Right lobe of liver (tissue), 6 donors: ENCODE results near the gene CRNN. TPM values are rescaled to one million over a fixed set of nuclear protein-coding genes. Genes with fewer than 3 reads are reported as not detected.
A peak's percentile ranks its signal among the peaks of the same experiment; 100 is the strongest.

ENCODE experiments used
- ATAC-seq, 4 donors: fragments of 200-7000 bp; cut with Tn5 transposase; one replicate each; pipeline ENCODE4 v1.9.1; 2020; ENCODE audit warnings: mild to moderate bottlenecking in 4 of 4, moderate library complexity in 4 of 4
- DNase-seq, 3 donors: peaks; one replicate each; pipeline ENCODE4 v3.0.0-alpha.2; 2020
- H3K27ac ChIP-seq, 3 donors: fragments of 200-600 bp; one replicate each; pipeline ENCODE4 v1.8.0; 2022
- H3K27me3 ChIP-seq, 2 donors: fragments of 200-600 bp; one replicate each; pipeline ENCODE4 v1.8.0; 2022
- H3K36me3 ChIP-seq, 4 donors: fragments of 200-600 bp; sonication (generic) in 1 of 4; one replicate each; pipeline versions ENCODE4 v1.5.1 to v1.8.0; 2017 to 2022; ENCODE audit warnings: control low read depth in 1 of 4
- H3K4me1 ChIP-seq, 4 donors: fragments of 200-600 bp; sonication (generic) in 1 of 4; one replicate each; pipeline versions ENCODE4 v1.5.1 to v1.8.0; 2017 to 2022; ENCODE audit warnings: control low read depth in 1 of 4
- H3K4me3 ChIP-seq, 3 donors: fragments of 200-600 bp; one replicate each; pipeline ENCODE4 v1.8.0; 2022
- H3K9me3 ChIP-seq, 4 donors: fragments of 200-600 bp; sonication (generic) in 1 of 4; one replicate each; pipeline versions ENCODE4 v1.5.1 to v1.8.0; 2017 to 2022; ENCODE audit warnings: control low read depth in 1 of 4
- POLR2A ChIP-seq: fragments of 450-650 bp; IDR thresholded peaks from one replicate; pipeline ENCODE4 v1.6.1; 2017; ENCODE audit warnings: antibody characterized with exemption, mild to moderate bottlenecking
- WGBS: methylation state at CpG from one replicate; pipeline ENCODE4 v1.1.6; 2018; ENCODE audit warnings: low coverage, low lambda C conversion rate; ENCODE audit not compliant: insufficient coverage; ENCODE audit errors: missing lambda C conversion rate; 5-methylcytosine and 5-hydroxymethylcytosine counted together
- intact Hi-C, 2 donors: fragments of 100-400 bp; cut with DNase I; formaldehyde crosslinking; loops; one replicate each; pipeline versions ENCODE4 v1.11.2 to v1.14.1; 2022
- total RNA-seq, 6 experiments: library from RNA; depleted of rRNA in 2 of 6; stranded (reverse); fragments of >200 nt in 2 of 6; fragmentation: NEBNext Ultra II Directional in 3 of 6; extraction: Animal tissue kit (Norgen Biotek cat#: 25700) in 3 of 6; gene quantifications; one replicate each; pipeline versions ENCODE4 v1.1.0 to v1.2.4, GENCODE V29; 2016 to 2023
- TF ChIP-seq, protein P1 (sequence below), 4 donors: fragments of 200-600 bp in 3 of 4; fragments of 450-650 bp in 1 of 4; IDR thresholded peaks; one replicate each; pipeline versions ENCODE4 v1.5.1 to v1.8.0; 2016 to 2022; ENCODE audit warnings: antibody characterized with exemption in 4 of 4, mild to moderate bottlenecking in 2 of 4
- donor health status: DM: no; HTN: yes; CAD: no.
- donor health status: DM: no; HTN: no; CAD: no.
- donor health status: DM: no; HTN: no; CAD: no.
- donor health status: DM: no; HTN: yes; CAD: no.
- donor health status: DM: no; HTN: yes; CAD: no.

The CRNN gene
- total RNA-seq, 6 experiments from 2014 or later: not detected

DNA sequence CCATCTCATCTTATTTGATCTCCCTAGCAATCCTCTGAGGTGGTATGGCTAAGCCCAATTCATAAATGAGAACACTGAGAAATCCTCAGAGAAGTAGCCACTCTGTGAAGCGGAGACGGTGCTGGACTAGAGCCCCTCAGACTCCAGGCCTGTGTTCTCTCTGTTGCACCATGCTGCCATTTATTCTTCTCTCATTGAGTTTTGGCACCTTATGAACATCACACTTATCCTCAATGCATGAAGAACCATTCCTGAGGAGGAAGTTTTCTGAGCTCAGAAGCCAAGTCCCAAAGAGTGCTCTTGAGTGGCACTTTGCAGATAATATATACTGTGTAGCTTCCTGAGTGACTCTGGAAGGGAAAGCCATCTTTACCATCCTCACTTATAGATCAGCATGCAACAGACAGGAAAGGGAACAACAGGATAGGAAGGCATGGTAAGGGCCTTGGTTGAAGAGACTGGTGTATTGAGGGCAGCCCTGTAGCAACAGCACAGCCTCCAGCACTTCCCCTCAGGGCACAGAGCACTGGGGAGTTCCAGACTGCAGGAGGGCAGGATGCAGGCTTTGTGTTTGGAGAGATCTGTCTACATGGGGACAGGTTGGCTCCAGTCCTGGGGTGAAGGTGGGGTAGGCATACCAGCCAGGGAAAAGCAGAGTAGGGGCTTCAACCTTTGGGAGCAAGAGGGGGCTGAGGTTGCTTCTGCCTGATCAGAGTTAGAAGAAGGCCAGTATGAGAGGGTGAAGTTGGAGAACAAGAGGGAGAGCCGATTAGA is 1.6 kb upstream of the CRNN start:
- TF ChIP-seq, protein P1, sequence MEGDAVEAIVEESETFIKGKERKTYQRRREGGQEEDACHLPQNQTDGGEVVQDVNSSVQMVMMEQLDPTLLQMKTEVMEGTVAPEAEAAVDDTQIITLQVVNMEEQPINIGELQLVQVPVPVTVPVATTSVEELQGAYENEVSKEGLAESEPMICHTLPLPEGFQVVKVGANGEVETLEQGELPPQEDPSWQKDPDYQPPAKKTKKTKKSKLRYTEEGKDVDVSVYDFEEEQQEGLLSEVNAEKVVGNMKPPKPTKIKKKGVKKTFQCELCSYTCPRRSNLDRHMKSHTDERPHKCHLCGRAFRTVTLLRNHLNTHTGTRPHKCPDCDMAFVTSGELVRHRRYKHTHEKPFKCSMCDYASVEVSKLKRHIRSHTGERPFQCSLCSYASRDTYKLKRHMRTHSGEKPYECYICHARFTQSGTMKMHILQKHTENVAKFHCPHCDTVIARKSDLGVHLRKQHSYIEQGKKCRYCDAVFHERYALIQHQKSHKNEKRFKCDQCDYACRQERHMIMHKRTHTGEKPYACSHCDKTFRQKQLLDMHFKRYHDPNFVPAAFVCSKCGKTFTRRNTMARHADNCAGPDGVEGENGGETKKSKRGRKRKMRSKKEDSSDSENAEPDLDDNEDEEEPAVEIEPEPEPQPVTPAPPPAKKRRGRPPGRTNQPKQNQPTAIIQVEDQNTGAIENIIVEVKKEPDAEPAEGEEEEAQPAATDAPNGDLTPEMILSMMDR (IDR thresholded peaks at IDR 0.05): no peak
- no peak for TF ChIP-seq POLR2A
- H3K4me3 ChIP-seq: no peak overlapping the region
- intact Hi-C loops: no loop called here
- H3K27me3 ChIP-seq: no peaks in the 10 kb centered on the region
- no peaks in the 10 kb centered on the region for H3K36me3 ChIP-seq
- no peaks in the 10 kb centered on the region for H3K4me1 ChIP-seq
- H3K9me3 ChIP-seq: no peaks in the 10 kb centered on the region
- no peak overlapping the region for H3K27ac ChIP-seq
- no peak for ATAC-seq
- 85% methylated on average over 3 of the region's 3 CpGs for WGBS
- no peak for DNase-seq

DNA sequence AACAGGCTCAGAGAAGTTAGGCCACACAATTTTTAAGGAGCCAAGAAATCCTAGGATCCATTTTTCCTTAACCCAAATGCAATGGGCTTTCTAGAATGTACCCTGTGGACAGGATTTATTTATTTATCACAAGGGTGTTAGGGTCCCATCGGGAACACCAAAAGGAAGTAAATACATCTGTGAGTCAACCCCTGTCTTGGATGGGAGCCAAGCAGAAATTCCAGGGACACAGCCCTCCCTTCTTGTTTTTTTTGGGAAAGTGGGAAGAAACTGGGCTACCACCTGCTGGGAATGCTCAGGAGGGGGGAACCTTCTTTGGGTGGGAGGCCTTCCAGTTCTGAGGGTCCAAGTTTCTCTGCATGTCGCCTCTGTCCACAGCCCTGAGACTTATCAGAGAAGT is 1.3 kb downstream of the CRNN start:
- no peaks in the 10 kb centered on the region for H3K4me1 ChIP-seq
- no peaks in the 10 kb centered on the region for H3K9me3 ChIP-seq
- no peak for TF ChIP-seq POLR2A
- TF ChIP-seq, protein P1 (IDR thresholded peaks at IDR 0.05): no peak
- DNase-seq (no peak), ATAC-seq (no peak)
- no peak overlapping the region for H3K27ac ChIP-seq
- no peaks in the 10 kb centered on the region for H3K27me3 ChIP-seq
- H3K4me3 ChIP-seq: no peak overlapping the region
- no peaks in the 10 kb centered on the region for H3K36me3 ChIP-seq
- WGBS: 32% methylated on average over 2 of the region's 2 CpGs
- intact Hi-C loops: no loop called here

DNA sequence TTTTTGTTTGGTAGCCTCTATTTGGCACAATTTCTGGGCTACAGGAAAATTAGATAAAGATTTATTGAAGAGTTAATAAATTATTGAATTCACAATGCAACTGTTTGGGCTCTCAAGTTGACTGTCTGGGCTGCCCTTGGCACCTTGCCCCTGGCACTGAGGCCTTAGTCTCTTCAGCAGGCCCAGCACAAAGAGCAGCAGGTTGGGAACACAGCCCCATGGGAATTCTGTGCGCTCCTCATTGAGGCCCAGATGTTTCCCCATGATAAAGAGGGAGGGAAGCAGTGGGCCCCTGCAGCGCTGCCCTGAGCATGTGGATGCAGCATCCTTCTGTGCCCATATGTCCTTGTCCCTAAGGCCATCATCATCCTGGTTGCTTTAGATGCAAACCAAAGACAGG is 2.9 kb downstream of the CRNN start:
- 80% methylated on average over 1 of the region's 2 CpGs for WGBS

DNA sequence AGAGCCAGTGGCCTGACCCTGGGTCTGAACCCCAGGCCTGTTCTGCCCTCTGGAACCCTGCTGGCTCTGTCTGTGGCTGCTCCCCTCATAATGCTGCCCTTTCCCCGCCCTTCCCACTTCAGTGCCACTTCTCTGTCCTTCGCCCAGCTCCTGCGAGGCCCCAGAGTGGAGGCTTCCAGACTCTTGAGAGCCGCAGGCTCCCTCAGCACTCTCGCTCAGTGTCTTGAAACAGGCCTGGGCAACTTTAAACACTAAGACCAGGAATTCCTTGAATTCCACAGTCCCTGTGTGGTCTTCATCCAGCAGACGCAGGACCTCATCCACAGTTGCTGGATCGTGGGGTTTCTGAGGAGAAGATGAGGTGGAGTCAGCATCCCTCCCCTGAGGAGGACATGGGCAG is 3.5 kb downstream of the CRNN start:
- Histone ChIP-seq H3K27ac (no peak overlapping the region), H3K36me3 (no peaks in the 10 kb centered on the region), H3K4me1 (no peaks in the 10 kb centered on the region), H3K9me3 (no peaks in the 10 kb centered on the region), H3K4me3 (no peak overlapping the region), H3K27me3 (no peaks in the 10 kb centered on the region)
- intact Hi-C loops: no loop called here
- DNase-seq: no peak
- 57% methylated on average over 6 of the region's 7 CpGs for WGBS
- ATAC-seq: peak in 1 of 4 donors; percentile 24
- TF ChIP-seq, protein P1 (IDR thresholded peaks at IDR 0.05): no peak
- no peak for TF ChIP-seq POLR2A

More for the DNA sequence above, 2.9 kb downstream of the CRNN start:
- Histone ChIP-seq H3K27me3 (no peaks in the 10 kb centered on the region), H3K9me3 (no peaks in the 10 kb centered on the region), H3K4me1 (no peaks in the 10 kb centered on the region), H3K27ac (no peak overlapping the region), H3K4me3 (no peak overlapping the region), H3K36me3 (no peaks in the 10 kb centered on the region)
- DNase-seq (peak in 1 of 3 donors; percentile 53), ATAC-seq (no peak)
- TF ChIP-seq, protein P1 (IDR thresholded peaks at IDR 0.05): no peak
- no peak for TF ChIP-seq POLR2A
- intact Hi-C loops: no loop called here
